Amygdala (tissue), 56 donors: ENCODE measurements around the gene RNU1-4.
"Not testable (repeated sequence)": the region's sequence is repeated elsewhere in the genome, so short reads cannot be mapped to it uniquely, and the experiment has no call there.

Experiments
- DNase-seq, 56 donors: peaks; one replicate each; lab custom pipeline; 2025; lab: John Stamatoyannopoulos, UW

Gene RNU1-4

DNA sequence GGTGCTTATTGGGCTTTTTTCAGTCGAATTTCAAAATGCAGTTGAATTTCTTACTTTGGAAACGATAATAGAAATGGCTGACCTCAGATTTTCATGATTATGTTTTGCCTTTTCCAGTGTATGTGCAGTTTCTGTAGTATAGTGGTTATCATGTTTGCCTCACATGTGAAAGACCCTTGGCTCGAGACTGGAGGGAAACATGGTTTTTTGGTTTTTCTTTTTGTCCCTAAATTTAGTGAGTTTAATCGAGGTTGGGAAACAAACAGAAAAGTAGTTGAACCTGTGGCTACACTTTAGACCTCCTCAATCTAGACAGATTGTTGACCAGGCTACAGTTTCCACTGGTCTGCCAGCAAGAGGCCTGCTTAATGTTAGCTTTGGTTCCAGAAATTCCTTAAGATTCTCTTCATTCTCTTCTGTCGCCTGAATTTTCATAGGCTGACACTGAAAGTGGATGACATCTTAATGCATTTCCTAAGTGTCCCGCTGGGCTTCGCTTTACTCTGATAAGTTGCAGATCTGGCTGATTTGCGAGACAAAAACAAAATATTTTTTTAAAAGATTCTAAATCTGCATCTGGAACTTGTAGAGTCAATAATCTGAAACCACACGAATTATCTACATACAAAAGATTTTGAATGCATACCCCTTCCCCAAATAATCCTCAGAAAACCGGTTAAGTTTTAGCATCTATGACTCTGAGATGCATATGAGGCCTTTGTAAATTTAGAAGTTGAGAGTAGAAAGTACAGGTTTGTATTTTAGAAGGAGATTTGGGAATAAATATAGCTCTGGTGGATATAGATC, 14.7 kb upstream of the RNU1-4 start:
- DNase-seq = not testable (repeated sequence)

DNA sequence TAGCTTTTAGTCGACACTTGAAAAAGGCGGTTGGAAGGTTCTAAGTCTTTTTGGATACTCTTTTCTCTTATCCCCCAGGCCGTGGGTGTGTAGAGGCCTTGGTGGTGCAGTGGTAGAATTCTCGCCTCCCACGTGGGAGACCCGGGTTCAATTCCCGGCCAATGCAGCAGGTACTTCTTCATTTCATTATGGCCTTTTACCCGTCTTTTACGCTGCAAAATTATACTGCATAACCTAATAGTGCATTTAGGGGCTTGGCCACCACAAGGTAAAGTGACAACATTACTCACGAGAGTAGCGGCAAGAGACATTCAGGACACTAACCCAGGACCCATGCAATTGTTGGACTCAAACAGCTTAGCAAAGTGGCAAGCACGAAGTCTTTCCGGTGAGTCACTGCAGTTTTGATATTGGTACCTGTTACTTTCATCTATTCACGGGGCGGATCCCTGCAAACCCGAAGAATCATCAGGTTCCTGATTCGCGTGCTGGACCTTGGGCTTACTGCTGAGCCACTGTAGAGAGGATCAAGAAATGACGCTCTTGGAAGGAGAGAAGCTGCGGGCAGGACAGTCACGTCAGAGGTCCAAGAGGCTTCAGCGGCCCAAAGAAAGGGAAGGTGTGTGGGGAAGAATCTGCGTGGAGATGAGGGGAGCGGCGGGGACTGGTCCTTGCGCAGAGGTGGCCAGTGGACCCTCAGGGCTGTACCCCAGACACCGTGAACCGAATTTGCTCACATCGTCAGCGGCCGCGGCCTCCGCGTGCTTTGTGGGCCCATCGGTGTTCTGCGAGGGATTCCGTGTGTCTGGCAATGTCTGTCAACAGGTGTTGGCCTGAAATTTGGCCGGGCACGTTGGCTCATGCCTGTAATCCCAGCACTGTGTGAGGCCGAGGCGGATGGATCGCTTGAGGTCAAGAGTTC, 12.9 kb upstream of the RNU1-4 start:
- DNase-seq = no peak

DNA sequence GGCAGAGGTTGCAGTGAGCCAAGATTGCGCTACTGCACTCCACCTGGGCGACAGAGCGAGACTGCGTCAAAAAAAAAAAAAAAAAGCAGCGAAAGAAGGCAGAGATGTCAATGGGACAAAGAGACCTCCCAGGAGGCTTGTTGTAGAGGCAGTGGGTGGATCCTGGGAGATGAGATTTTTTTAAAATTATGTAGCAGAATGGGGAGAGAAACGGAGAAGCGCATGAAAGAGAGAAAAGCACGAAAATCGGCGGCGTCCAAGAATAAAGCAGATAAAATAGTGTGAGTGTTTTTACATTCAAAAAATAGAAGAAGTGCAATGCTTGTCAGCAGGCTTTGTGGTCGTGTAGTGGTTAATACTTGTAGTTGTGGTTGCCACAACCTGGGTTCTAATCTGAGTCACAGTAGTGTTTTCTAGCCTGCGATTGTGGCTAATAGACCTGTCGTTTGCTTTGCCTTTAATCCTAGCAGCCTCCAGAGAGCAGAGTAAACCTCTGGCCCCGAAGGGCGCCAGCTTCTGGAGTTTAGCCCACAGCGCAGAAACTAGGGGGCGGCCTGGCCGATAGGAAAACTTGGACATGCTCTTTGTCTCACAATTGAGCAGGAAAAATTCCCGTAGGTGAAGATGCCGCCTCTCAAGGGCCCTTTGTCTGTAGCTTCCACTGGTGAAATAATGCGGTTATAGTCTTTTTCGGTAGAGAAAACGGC, 11.9 kb upstream of the RNU1-4 start:
- DNase-seq = not testable (repeated sequence)

DNA sequence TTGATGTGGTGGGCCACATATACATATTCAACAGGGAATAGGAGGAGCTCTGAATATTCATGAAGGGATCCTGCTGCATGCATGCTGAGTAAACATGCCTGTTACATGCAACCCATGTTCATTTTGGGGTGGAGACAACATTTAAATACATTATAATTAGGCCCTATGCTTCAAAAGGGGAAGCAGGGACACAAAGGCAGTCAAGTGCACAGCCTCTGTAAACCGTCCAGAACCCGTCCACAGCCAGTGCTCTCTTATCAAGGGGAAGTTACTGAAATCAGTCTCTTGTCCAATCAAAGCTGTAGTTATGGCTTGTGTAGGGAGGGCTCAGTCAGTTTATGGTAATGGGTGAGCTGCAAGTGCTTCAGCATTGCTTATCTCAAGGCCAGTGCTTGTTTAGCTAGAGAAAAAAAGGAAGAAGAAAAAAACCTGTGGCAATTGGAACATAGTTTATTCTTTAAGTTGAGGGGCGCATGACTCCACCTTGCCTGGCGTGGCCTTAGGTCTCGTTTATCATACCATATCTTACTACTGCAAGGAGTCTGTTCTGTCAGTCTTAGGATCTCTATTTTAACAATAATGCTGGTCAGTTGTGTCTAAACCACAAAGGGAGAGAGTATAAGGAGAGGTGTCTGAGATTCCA, 7.9 kb upstream of the RNU1-4 start:
- DNase-seq = not testable (repeated sequence)

DNA sequence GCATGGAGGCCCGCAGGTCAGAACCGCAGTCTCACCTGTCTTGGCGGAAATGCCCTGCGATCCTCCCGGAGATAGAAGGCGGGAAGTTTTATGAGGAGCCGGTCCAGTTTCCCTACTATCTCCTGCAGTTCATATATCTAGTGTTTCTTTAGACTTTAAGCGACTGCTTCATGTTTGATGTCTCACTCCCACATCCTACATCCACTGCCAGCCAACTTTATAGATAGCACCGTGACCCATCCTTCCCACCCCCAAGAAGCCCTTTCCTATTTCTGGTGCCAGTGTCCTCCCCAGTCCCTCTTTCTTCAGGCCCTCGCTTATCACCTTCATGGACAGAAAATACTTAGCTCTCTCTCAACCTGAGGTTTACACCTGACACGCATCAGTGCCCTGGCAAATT, 914 bp downstream of the RNU1-4 start:
- DNase-seq = not testable (repeated sequence)

DNA sequence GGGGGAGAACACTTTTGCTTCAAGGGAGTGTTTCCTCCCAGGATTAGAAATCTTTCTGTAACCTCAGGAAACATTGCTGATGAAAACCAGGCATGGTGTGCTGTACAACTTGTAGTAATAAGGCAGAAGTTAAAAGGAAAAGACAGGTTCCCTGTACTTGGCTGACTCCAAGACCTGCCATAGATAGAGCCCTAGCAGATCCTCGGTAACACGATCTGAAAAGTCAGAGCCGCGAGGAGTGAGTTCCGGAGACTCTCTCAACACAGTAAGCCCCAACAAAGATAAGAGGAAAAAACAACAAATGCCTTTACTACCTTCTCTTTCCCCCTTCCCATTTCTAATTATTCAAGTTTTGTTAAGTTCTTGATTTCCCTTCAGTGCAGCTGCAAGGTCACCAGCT, 7.3 kb downstream of the RNU1-4 start:
- not testable (repeated sequence) for DNase-seq

DNA sequence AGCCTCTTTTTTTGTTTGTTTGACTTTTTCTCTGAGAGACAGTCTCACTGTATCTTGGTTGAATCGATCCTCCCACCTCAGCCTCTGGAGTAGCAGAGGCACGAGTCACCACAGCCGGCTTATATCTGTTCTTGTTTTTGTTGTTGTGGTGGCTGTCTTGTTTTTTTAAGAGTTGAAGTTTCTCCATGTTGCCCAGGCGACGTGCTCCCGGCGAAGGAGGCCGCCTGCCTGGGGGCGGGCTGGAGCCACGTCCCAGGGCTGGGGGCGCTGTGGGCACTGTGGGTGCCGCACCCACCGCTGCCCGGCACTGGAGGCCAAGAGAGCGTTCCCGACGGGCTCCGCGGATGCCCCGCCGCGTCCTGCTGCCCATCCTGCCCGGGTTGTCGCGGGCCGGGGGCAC, 8.4 kb downstream of the RNU1-4 start:
- DNase-seq = not testable (repeated sequence)

DNA sequence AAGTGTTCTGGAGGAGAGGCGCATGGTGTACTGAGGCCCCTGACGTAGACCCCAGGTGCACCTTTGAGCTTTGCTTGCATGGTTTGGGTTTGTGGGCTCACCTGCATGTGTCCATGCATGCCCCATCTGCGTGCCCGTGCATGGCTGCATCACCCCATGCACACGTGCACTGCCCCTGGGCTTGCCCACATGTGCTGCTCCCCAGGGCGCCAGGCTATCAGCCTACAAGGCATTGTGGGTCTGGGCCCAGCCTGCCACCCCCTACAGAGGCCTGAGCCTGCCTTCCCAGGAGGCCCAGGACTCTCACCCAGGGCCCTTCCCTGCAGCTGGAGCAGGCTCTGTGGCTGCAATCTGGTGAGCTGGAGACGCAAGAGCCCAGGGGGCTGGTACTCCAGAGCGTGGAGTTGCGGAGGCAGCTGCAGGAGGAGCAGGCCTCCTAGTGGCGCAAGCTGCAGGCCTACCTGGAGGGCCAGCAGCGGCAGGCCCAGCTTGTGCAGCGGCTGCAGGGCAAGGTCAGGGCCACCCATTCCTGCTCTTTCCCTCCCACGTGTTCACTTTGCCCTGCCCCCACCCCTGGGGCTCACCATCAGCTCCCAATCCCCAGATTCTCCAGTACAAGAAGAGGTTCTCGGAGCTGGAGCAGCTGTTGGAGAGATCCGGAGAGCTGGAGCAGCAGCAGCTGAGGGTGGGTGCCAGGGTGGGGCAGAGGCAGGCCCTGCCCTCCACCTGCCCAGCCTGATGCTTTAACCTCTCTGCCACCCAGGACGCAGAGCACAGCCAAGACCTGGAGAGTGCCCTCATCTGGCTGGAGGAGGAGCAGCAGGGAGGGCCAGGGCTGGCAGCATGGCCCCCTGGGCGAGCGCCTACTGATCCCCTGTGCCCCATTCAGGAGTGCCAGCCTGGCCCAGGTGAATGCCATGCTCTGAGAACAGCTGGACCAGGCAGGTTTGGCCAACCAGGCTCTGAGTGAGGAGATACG, 9.9 kb downstream of the RNU1-4 start:
- DNase-seq = not testable (repeated sequence)

DNA sequence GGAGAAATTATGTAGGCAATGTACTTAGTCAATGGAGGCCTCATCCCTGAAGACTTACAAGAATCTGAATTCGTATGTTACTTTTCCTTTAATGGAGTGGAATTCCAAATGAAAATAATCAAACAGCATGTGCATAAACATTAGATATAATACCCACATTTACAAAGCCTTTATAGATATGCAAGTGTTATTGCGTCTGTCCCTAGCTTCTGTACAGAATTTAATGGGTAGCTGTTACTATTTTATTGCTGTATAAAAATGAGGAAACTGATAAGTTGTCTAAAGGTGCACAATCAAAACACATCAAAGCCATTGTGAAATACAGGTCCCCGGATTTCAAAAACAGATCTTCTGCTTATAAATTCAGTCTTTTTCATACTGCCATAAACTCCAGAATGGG, 12.5 kb downstream of the RNU1-4 start:
- not testable (repeated sequence) for DNase-seq

DNA sequence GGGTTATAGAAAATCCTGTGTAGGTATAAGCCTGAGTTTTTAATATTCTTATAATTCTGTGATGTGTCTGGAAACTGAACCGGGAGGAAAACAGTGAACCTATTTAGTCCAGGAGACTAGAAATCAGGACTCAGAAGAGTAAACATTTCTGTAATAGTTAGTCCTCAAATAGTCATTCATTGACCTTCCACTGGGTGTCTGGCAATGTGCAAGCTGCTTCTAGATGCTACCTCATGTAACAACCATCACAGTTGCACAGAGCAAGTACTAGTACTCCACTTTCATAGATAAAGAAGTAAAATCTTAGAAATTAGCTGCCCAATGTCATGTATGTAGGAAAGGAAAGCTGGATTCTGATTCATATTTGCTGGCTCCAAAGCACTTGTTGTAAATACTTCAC, 15.1 kb downstream of the RNU1-4 start:
- DNase-seq = not testable (repeated sequence)

DNA sequence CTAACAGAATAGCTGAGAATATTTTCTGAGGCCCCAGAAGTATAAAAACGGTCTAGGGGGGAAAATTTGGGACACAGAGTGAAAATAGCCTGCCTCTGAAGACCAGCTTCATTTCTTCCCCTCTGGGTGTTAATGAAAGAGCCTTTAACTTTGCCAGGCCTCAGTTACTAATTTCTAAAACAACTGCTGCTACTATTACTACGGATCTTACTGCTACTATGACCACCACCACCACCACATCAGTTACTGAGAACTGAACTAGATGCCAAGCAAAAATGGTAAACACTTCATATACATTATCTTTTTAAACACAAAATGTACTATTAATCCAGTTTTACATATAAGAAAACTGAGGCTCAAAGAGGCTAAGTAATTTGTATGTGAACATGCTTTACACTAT, 15.6 kb downstream of the RNU1-4 start:
- DNase-seq = not testable (repeated sequence)

DNA sequence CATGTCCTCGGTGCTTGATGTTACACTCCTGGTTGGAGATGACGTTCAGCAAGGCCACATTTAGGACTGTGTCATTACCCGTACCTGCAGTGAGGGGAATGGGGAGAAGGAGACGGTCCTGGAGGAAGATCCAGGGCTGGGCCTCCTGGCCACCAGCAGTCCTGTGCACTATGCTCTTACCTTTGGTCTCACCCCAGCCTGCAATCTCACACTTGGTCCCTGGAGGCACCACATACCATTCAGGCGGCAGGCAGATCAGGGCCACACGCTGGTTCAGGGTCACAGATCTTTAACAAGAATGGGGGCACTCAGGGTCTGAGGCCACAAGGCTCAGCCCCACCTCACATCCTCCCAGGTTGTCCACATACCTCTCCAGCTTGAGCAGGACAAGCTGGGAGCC, 17.3 kb downstream of the RNU1-4 start:
- DNase-seq = not testable (repeated sequence)

DNA sequence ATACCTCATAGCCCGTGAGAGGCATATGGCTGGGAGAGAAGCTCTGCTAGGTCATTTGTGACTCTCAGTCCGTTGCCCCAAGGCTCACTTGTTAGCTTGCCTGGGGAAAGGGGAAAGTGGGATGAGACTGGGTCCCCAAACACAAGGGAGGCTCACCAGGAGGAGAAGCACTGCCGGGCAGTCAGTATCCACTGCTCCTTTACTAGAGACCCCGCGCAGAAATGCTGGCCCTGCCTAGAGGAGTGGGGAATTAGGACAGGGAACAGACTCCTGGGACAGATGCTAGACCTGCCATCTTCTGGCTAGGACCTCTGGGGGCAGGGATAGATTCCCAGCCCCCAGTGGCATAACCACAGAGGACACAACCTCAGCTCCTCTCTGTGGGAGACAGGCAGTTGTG, 17.7 kb downstream of the RNU1-4 start:
- DNase-seq = not testable (repeated sequence)

DNA sequence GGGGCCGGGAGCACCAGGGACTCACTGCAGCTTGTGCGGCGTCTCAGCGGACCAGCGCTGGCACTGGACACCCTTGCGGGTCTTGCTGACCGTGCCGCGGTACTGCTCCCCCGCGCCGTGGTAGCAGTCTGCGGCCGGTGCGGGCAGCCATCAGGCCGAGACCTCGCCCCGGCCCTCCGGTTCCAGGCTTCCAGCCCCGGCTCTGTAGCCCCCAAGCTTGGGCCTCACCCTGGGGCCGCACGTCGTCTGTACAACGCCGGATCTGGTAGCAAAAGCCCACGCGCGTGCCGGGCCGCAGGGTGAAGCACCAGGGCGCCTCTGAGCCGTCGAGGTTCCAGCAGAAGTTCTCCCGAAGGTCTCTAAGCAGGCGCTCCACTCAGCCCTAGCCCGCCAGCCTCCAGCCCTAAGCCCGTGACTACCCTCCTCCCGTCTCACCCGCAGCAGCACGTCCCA, 18.8 kb downstream of the RNU1-4 start:
- DNase-seq = not testable (repeated sequence)

DNA sequence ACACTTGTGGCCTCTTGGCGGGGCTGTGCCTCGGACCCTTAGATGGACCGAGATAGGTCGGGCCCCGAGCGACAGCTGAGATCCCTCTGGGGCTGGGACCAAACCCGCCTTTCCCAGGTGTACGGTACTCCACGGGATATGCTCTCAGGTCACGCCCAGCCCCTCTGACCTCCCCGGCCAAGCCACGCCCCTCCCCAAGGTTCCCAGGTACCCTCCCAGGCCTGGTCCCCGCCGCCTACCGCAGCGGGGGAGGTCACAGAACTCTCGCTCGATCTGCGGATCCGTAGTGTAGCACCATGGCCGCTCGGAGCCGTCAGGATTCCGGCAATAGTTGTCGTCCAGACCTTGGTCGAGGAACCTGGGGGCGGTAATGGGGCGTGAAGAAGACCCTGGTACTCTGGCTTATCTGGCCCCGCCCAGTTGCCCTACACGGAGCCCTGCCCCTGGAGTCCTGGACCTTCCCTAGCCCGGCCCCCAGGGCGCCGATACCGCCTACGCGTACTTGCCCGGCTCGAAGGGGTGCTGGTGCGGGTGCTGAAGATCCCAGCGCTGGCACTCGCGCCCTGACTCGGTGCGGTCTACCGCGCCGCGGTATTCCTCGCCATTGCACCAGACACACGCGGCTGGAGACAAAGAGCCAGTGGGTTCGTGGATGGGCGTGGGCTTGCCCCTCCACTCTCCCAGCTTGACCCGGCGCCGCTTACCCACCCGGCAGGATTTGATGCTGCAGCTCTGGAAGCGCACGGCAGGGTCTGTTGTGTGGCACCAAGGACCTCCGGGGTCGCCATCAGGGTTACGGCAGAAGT, 19.5 kb downstream of the RNU1-4 start:
- DNase-seq = not testable (repeated sequence)

DNA sequence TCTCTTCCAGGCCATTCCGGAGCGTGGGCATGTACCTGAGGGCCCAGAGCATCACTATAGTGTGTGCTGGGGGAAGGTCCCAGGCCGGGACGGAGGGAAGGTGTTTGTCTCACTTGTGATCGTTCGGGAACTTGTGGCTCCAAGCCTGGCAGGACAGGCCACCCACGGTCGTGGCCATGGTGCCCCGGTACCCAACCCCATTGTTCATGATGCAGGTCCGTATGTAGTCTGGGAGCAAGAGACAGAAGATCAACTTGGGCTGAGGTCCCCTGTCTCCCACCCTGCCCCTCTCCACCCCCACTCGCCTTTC, 20.1 kb downstream of the RNU1-4 start:
- DNase-seq = not testable (repeated sequence)

DNA sequence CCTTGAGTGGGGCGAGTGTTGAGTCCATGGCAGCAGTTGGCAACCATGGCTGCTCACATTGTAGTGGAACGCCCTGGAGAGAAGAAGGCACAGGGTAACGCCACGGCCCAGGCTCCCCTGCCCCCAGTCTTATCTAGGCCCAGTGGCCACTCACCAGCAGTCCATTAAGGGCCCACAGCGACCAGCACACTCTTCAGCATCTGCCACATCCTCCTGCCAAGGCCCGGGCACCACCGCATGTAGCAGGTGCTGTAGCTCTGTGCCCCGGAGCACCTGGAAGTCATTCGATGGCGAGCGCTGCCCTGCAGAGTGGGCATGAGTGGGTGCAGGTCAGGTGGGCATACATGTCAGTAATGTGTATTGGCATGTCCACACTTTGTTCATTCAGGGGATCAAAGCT, 20.5 kb downstream of the RNU1-4 start:
- not testable (repeated sequence) for DNase-seq

DNA sequence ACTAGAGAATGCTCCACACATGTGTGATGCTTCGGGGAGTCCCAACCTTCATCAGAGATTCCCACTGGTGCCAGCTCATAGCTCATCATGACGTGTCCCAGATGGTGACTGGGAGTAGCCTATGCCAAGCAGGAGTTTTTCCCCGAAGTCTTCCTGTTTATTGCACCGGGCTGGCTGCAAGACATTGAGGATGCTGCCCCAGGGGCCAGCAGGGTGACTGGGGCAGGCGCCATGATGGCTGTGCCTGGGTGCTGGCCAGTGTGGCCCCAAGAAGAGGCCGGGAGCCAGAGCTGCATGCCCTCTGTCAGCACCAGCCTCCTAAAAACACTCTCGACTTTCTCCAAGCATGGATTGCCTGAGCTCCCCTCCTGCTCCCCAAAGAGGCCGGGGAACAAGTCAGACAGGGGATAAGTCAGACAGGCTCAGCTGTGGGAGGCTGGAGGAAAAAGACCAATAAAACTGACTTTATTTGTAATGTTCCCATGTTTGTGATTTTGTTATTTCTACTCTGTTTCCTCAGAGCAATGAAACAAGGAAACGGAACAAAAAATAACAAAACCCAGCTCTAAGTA, 24.0 kb downstream of the RNU1-4 start:
- DNase-seq = not testable (repeated sequence)
